ENCODE results near the gene IRF3.

GRCh38 chr19:49642492-49643035 lies 23.1 kb downstream of the IRF3 start:
- TF ChIP-seq POLR2AphosphoS5 (IDR thresholded peaks at IDR 0.05; ENCODE audit: insufficient read depth in 1 of 2, low read depth in 1 of 2) (no peak), CTCF (IDR thresholded peaks at IDR 0.05) (no peak)
